GM12864 (cell line): ENCODE data around the gene ZNF541.

Experiments
- DNase-seq: peaks from one replicate; pipeline ENCODE4 v3.0.0-alpha.2; 2011; ENCODE audit warnings: low read depth
- H3K4me3 ChIP-seq: 2 replicates; pipeline ENCODE4 v1.5.1; 2011; ENCODE audit warnings: mild to moderate bottlenecking, low read depth, low read length, control low read depth
- CTCF ChIP-seq: IDR thresholded peaks from 2 replicates; pipeline ENCODE4 v1.5.1; 2011; ENCODE audit warnings: low read depth, mild to moderate bottlenecking, moderate library complexity, low read length, control low read depth, inconsistent platforms; ENCODE audit errors: missing control alignments

Gene ZNF541

GRCh38 chr19:47573071-47574026, at the start of gene ZNF541:
Gene ZNF541, minus strand, starts transcription at chr19:47573148. Its CDS starts 17,292 bp downstream, at chr19:47555856.
- no peak for TF ChIP-seq CTCF
- DNase-seq = no peak
- no peak within 1 kb of the TSS for H3K4me3 ChIP-seq

- TF ChIP-seq CTCF = no peak
- no peak overlapping the region for H3K4me3 ChIP-seq
- DNase-seq = no peak
Measured at GRCh38 chr19:47619763-47620162, 46.8 kb upstream of the ZNF541 start.

- no peak for DNase-seq
- no peak for TF ChIP-seq CTCF
- no peak overlapping the region for H3K4me3 ChIP-seq
Measured at GRCh38 chr19:47618771-47619170, 45.8 kb upstream of the ZNF541 start.

GRCh38 chr19:47615714-47616113, 42.8 kb upstream of the ZNF541 start:
- H3K4me3 ChIP-seq = no peak overlapping the region
- DNase-seq = no peak
- TF ChIP-seq CTCF = no peak

- no peak for DNase-seq
- TF ChIP-seq CTCF = no peak
- no peak overlapping the region for H3K4me3 ChIP-seq
Measured at GRCh38 chr19:47615230-47615629, 42.3 kb upstream of the ZNF541 start.

GRCh38 chr19:47614559-47614958, 41.6 kb upstream of the ZNF541 start:
- DNase-seq = no peak
- H3K4me3 ChIP-seq = no peak overlapping the region
- no peak for TF ChIP-seq CTCF

GRCh38 chr19:47614021-47614295, 41.0 kb upstream of the ZNF541 start:
- no peak for TF ChIP-seq CTCF
- DNase-seq = no peak
- H3K4me3 ChIP-seq = no peak overlapping the region
